GM23338 (cell line): Measurements from ENCODE around the gene PPP1R9A. TPM values are rescaled to one million over a fixed set of nuclear protein-coding genes. Genes with fewer than 3 reads are reported as not detected.

ENCODE experiments used
- ATAC-seq: fragments of 200-7000 bp; cut with Tn5 transposase; 3 replicates; pipeline ENCODE4 v1.9.1; 2020
- DNase-seq: peaks from one replicate; pipeline ENCODE4 v3.0.0-alpha.2; 2015; ENCODE audit warnings: low spot score
- H2AFZ ChIP-seq: fragments of 200-600 bp; sonication (generic); 2 replicates; pipeline ENCODE4 v1.8.0; 2016; ENCODE audit warnings: antibody characterized with exemption, mild to moderate bottlenecking, moderate library complexity
- H3F3A ChIP-seq: fragments of 200-600 bp; sonication (generic); replicated peaks from 2 replicates; pipeline ENCODE4 v1.8.0; 2017; ENCODE audit warnings: antibody characterized with exemption, mixed run types, low read depth
- H3K27ac ChIP-seq: fragments of 200-600 bp; sonication (generic); 2 replicates; pipeline ENCODE4 v1.6.1; 2016; ENCODE audit warnings: low read depth
- H3K27me3 ChIP-seq: fragments of 200-600 bp; sonication (generic); 2 replicates; pipeline ENCODE4 v1.8.0; 2016; ENCODE audit warnings: mild to moderate bottlenecking, mixed run types, moderate library complexity; ENCODE audit not compliant: insufficient read depth
- H3K36me3 ChIP-seq: fragments of 200-600 bp; sonication (generic); 2 replicates; pipeline ENCODE4 v1.8.0; 2016; ENCODE audit warnings: mild to moderate bottlenecking; ENCODE audit not compliant: insufficient read depth
- H3K4me1 ChIP-seq: fragments of 200-600 bp; sonication (generic); 2 replicates; pipeline ENCODE4 v1.8.0; 2016; ENCODE audit warnings: mild to moderate bottlenecking, moderate library complexity; ENCODE audit not compliant: insufficient read depth
- H3K4me2 ChIP-seq: fragments of 200-600 bp; sonication (generic); 2 replicates; pipeline ENCODE4 v1.7.1; 2017; ENCODE audit warnings: mixed run types
- H3K4me3 ChIP-seq: fragments of 200-600 bp; sonication (generic); 2 replicates; pipeline ENCODE4 v1.6.1; 2016; ENCODE audit warnings: mixed run types
- H3K79me2 ChIP-seq: fragments of 200-600 bp; sonication (generic); replicated peaks from 2 replicates; pipeline ENCODE4 v1.8.0; 2017; ENCODE audit warnings: mild to moderate bottlenecking; ENCODE audit not compliant: insufficient read depth
- H3K9me2 ChIP-seq: fragments of 200-600 bp; sonication (generic); 2 replicates; pipeline ENCODE4 v1.8.0; 2017; ENCODE audit not compliant: insufficient read depth
- H4K20me1 ChIP-seq: fragments of 200-600 bp; sonication (generic); replicated peaks from 2 replicates; pipeline ENCODE4 v1.8.0; 2017; ENCODE audit warnings: mild to moderate bottlenecking; ENCODE audit not compliant: insufficient read depth
- H3K27ac Mint-ChIP-seq: 2 replicates; pipeline ENCODE4 v1.8.0; 2020; ENCODE audit warnings: inconsistent platforms, mild to moderate bottlenecking, moderate library complexity, mixed read lengths
- H3K27me3 Mint-ChIP-seq: 3 replicates; pipeline ENCODE4 v1.8.0; 2022; ENCODE audit warnings: low read depth, mild to moderate bottlenecking, moderate library complexity, mixed read lengths, inconsistent platforms; ENCODE audit not compliant: insufficient read depth, poor library complexity
- H3K36me3 Mint-ChIP-seq: 3 replicates; pipeline ENCODE4 v1.8.0; 2021; ENCODE audit warnings: low read depth, mild to moderate bottlenecking, inconsistent platforms, moderate library complexity, mixed read lengths
- H3K4me1 Mint-ChIP-seq: 3 replicates; pipeline ENCODE4 v1.8.0; 2020; ENCODE audit warnings: mild to moderate bottlenecking, inconsistent platforms, mixed read lengths
- H3K4me3 Mint-ChIP-seq: 3 replicates; pipeline ENCODE4 v1.8.0; 2021; ENCODE audit warnings: moderate library complexity, mild to moderate bottlenecking, inconsistent platforms, mixed read lengths
- H3K9me3 Mint-ChIP-seq: 3 replicates; pipeline ENCODE4 v1.8.0; 2020; ENCODE audit warnings: moderate library complexity, mild to moderate bottlenecking, inconsistent platforms, mixed read lengths
- CREB1 ChIP-seq: fragments of 250-450 bp; sonication (Bioruptor Pico); IDR thresholded peaks from 2 replicates; pipeline ENCODE4 v1.5.0; 2020; ENCODE audit warnings: low read depth, mild to moderate bottlenecking, moderate library complexity
- EZH2 ChIP-seq: fragments of 200-600 bp; sonication (generic); IDR thresholded peaks from one replicate; pipeline ENCODE4 v1.8.0; 2017; ENCODE audit warnings: antibody characterized with exemption, mild to moderate bottlenecking, low read depth; ENCODE audit not compliant: unreplicated experiment
- EZH2phosphoT487 ChIP-seq: fragments of 200-600 bp; sonication (generic); IDR thresholded peaks from one replicate; pipeline ENCODE4 v1.8.1; 2018; ENCODE audit warnings: antibody characterized with exemption; ENCODE audit not compliant: unreplicated experiment
- JUNB ChIP-seq: IDR thresholded peaks from one replicate; pipeline ENCODE4 v1.6.1; 2016; ENCODE audit warnings: antibody characterized with exemption; ENCODE audit not compliant: unreplicated experiment
- NANOG ChIP-seq: IDR thresholded peaks from 2 replicates; pipeline ENCODE4 v1.6.1; 2016; ENCODE audit warnings: antibody characterized with exemption, borderline replicate concordance
- POLR2AphosphoS5 ChIP-seq: IDR thresholded peaks from 2 replicates; pipeline ENCODE4 v1.6.1; 2016; ENCODE audit warnings: antibody characterized with exemption, low read depth
- STAT1 ChIP-seq: IDR thresholded peaks from one replicate; pipeline ENCODE4 v1.6.1; 2016; ENCODE audit warnings: antibody characterized with exemption; ENCODE audit not compliant: unreplicated experiment
- ZNF114 ChIP-seq: fragments of 250-450 bp; sonication (Bioruptor Pico); IDR thresholded peaks from 2 replicates; pipeline ENCODE4 v1.5.0; 2020; ENCODE audit warnings: mild to moderate bottlenecking, moderate library complexity
- ZNF331 ChIP-seq: fragments of 250-450 bp; sonication (Bioruptor Pico); IDR thresholded peaks from 2 replicates; pipeline ENCODE4 v1.5.0; 2020; ENCODE audit warnings: low read depth, mild to moderate bottlenecking, moderate library complexity
- polyA plus RNA-seq: library from polyadenylated mRNA; unstranded; fragments of >200 nt; fragmentation: Nextera tagmentation; extraction: Ambion mirVana; gene quantifications from 2 replicates; pipeline ENCODE4 v1.2.1, GENCODE V29; 2016
- total RNA-seq: library from RNA; depleted of rRNA; stranded (reverse); fragments of >200 nt; shearing (Covaris generic); gene quantifications from 2 replicates; pipeline ENCODE4 v1.2.3, GENCODE V29; 2014
- TF ChIP-seq, protein P1 (sequence below): IDR thresholded peaks from 2 replicates; pipeline ENCODE4 v1.6.1; 2016; ENCODE audit warnings: antibody characterized with exemption
- TF ChIP-seq, protein P2 (sequence below): IDR thresholded peaks from one replicate; pipeline ENCODE4 v1.6.1; 2018; ENCODE audit warnings: antibody characterized with exemption; ENCODE audit not compliant: unreplicated experiment

The PPP1R9A gene
- total and polyA plus RNA-seq, 2 experiments from 2014 or later: 10.6 to 31.8 TPM

DNA sequence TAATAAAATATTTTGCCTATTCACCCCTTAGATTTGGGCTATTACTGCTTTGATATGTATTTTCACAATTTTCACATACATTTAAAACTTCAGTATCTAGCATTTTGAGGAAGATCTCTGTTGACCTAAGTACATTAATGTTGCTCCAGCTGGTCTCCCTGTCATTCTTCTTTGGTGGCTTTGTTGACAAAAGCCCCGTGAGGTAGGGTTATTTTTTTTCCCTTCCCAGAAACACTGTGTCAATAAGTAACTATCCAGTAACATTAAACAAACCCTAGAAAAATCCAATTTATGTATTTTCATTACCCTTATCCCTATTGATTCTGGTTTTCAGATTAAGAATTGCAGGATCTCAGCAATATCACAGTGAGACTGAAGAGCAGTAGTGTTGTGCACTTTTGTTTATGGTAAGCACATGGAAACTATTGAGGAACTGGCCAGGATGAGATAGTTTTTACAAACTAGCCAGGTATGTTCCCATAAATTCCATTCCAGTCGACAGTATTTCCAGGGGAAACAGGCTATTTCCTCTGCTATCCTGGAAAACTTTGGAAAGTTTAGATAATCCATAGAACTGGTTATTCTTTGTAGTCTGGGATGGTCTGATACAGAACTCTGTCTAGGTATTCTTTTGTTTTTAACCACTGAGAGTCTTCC lies 218.8 kb downstream of the PPP1R9A start:
- Histone ChIP-seq H3K27me3 (no peaks in the 10 kb centered on the region), H3F3A (no peaks in the 10 kb centered on the region), H3K4me2 (no peak overlapping the region), H3K9me2 (no peaks in the 10 kb centered on the region), H2AFZ (no peak overlapping the region), H3K27ac (no peak overlapping the region), H3K36me3 (no peaks in the 10 kb centered on the region), H3K79me2 (no peaks in the 10 kb centered on the region), H4K20me1 (no peaks in the 10 kb centered on the region), H3K4me1 (no peaks in the 10 kb centered on the region), H3K4me3 (no peak overlapping the region)
- DNase-seq: no peak
- H3K9me3 Mint-ChIP-seq: peaks cover 3% of the 10 kb centered on the region; the same call in 1 of the 3 replicates
- H3K36me3 Mint-ChIP-seq: peaks cover 14% of the 10 kb centered on the region; the same call in 2 of the 3 replicates
- peaks cover 4% of the 10 kb centered on the region; the same call in 1 of the 3 replicates for H3K4me1 Mint-ChIP-seq
- ATAC-seq: no peak
- TF ChIP-seq, protein P1, sequence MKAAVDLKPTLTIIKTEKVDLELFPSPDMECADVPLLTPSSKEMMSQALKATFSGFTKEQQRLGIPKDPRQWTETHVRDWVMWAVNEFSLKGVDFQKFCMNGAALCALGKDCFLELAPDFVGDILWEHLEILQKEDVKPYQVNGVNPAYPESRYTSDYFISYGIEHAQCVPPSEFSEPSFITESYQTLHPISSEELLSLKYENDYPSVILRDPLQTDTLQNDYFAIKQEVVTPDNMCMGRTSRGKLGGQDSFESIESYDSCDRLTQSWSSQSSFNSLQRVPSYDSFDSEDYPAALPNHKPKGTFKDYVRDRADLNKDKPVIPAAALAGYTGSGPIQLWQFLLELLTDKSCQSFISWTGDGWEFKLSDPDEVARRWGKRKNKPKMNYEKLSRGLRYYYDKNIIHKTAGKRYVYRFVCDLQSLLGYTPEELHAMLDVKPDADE: no peak
- no peak overlapping the region for H3K4me3 Mint-ChIP-seq
- no peaks in the 10 kb centered on the region for H3K27me3 Mint-ChIP-seq
- H3K27ac Mint-ChIP-seq: no peak overlapping the region

DNA sequence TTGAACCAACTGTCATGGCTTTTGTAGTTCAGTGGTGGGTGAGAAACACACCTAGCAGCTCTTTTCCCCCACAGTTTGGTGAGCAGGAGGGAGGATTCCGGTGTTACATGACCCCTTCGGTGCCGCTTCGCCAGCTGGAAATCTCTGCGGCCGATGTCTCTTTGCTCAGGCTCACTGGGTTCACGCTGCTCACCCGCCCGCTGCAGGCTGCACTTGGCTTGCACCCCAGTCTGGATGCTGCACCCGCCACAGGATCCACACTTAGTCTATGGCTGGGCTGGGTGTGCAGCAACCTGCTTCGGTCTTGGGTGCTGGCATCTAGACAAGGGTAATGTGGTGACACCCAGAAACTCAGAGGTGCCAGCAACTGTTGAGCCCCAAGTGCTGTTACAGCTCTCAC lies 225.1 kb downstream of the PPP1R9A start:
- Histone ChIP-seq H4K20me1 (no peaks in the 10 kb centered on the region), H2AFZ (no peak overlapping the region), H3K36me3 (no peaks in the 10 kb centered on the region), H3K4me3 (no peak overlapping the region), H3F3A (no peaks in the 10 kb centered on the region), H3K4me2 (no peak overlapping the region), H3K4me1 (0 out of 2 replicates have a peak, but pooled peaks cover 9% of the 10 kb centered on the region), H3K9me2 (no peaks in the 10 kb centered on the region), H3K79me2 (no peaks in the 10 kb centered on the region), H3K27me3 (no peaks in the 10 kb centered on the region), H3K27ac (no peak overlapping the region)
- no peaks in the 10 kb centered on the region for H3K27me3 Mint-ChIP-seq
- H3K9me3 Mint-ChIP-seq: peaks cover 5% of the 10 kb centered on the region; the same call in 1 of the 3 replicates
- no peak for ATAC-seq
- peaks cover 15% of the 10 kb centered on the region; the same call in 2 of the 3 replicates for H3K36me3 Mint-ChIP-seq
- no peak overlapping the region for H3K4me3 Mint-ChIP-seq
- peaks cover 3% of the 10 kb centered on the region for H3K4me1 Mint-ChIP-seq
- DNase-seq: no peak
- no peak overlapping the region; the same call in 1 of the 2 replicates for H3K27ac Mint-ChIP-seq
- no peak for TF ChIP-seq EZH2
- no peak for TF ChIP-seq STAT1
- TF ChIP-seq EZH2phosphoT487: no peak
- no peak for TF ChIP-seq NANOG
- TF ChIP-seq POLR2AphosphoS5: no peak
- TF ChIP-seq ZNF331: no peak
- TF ChIP-seq, protein P1: no peak
- no peak for TF ChIP-seq JUNB
- no peak for TF ChIP-seq CREB1 (CRISPR knock-in tag)
- TF ChIP-seq ZNF114: no peak
- TF ChIP-seq, protein P2, sequence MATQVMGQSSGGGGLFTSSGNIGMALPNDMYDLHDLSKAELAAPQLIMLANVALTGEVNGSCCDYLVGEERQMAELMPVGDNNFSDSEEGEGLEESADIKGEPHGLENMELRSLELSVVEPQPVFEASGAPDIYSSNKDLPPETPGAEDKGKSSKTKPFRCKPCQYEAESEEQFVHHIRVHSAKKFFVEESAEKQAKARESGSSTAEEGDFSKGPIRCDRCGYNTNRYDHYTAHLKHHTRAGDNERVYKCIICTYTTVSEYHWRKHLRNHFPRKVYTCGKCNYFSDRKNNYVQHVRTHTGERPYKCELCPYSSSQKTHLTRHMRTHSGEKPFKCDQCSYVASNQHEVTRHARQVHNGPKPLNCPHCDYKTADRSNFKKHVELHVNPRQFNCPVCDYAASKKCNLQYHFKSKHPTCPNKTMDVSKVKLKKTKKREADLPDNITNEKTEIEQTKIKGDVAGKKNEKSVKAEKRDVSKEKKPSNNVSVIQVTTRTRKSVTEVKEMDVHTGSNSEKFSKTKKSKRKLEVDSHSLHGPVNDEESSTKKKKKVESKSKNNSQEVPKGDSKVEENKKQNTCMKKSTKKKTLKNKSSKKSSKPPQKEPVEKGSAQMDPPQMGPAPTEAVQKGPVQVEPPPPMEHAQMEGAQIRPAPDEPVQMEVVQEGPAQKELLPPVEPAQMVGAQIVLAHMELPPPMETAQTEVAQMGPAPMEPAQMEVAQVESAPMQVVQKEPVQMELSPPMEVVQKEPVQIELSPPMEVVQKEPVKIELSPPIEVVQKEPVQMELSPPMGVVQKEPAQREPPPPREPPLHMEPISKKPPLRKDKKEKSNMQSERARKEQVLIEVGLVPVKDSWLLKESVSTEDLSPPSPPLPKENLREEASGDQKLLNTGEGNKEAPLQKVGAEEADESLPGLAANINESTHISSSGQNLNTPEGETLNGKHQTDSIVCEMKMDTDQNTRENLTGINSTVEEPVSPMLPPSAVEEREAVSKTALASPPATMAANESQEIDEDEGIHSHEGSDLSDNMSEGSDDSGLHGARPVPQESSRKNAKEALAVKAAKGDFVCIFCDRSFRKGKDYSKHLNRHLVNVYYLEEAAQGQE: no peak
